ENCODE results near the gene GIT1.

DNA sequence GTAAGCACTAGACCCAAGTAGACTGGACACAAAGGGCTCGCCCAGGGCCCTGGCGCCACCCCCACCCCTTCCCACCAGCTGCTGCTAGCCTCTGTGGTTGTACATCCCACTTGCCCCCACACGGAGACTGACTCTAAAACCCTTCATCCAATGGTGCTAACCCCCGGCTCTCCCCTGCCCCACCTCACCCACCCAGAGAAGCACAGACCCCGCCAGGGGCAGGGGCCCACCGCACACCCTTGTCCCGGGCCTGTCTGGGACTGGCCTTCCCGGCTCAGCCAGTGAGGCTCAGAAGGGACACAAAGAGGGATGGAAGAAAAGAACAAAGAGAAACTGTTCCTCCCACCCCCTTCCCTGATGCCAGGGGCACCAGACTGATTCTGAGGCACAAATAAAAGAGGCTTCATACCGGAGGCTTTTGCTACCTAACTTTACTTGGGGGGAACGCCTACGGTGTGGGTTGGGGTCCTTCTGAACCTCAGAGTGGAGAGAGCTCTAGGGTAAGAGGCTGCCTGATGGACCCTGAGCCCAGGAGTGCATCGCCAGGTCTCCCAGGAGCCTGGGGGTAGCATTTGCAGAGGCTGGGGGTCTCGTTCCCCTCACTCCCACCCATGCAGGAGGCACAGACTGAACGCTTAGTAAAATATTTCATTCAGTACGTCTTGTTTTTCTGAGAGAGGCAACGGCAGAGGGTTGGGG, 25.1 kb upstream of the GIT1 start:
- no peak for TF ChIP-seq EP300 (IDR thresholded peaks at IDR 0.05; ENCODE audit: low read depth)
- TF ChIP-seq CTCF (IDR thresholded peaks at IDR 0.05), result no peak
- no peak for TF ChIP-seq POLR2A (IDR thresholded peaks at IDR 0.05)

All from transverse colon (tissue), 3 donors.